H1 (cell line): Measurements from ENCODE around the gene RNF2. TPM values are rescaled to one million over a fixed set of nuclear protein-coding genes. Genes with fewer than 3 reads are reported as not detected.

Source experiments
- ATF3 ChIP-seq: IDR thresholded peaks from 2 replicates; pipeline ENCODE4 v1.6.1; 2011; ENCODE audit warnings: low read depth, mild to moderate bottlenecking, low read length; ENCODE audit not compliant: insufficient read depth
- CHD2 ChIP-seq: IDR thresholded peaks from 2 replicates; pipeline ENCODE4 v1.6.1; 2012; ENCODE audit warnings: low read length, improper control_type of control experiment
- HDAC2 ChIP-seq, 2 experiments: fragments of 300-600 bp in 1 of 2; sonication (generic) in 1 of 2; IDR thresholded peaks; 2 replicates each; pipeline ENCODE4 v1.6.1; 2011 to 2012; ENCODE audit warnings: low read depth in 2 of 2, low read length in 2 of 2, mild to moderate bottlenecking in 2 of 2, moderate library complexity in 2 of 2, borderline replicate concordance in 1 of 2, inconsistent platforms in 1 of 2
- JUN ChIP-seq: IDR thresholded peaks from 2 replicates; pipeline ENCODE4 v1.6.1; 2011; ENCODE audit warnings: low read depth, mild to moderate bottlenecking, improper control_type of control experiment, low read length
- PHF8 ChIP-seq: fragments of 200-600 bp; sonication (generic); conservative IDR thresholded peaks from 2 replicates; pipeline ENCODE4 v1.7.1; 2012; ENCODE audit warnings: low read depth, mild to moderate bottlenecking, inconsistent platforms, low read length, moderate library complexity
- RXRA ChIP-seq: IDR thresholded peaks from 2 replicates; pipeline ENCODE4 v1.6.1; 2011; ENCODE audit warnings: low read depth, mild to moderate bottlenecking, low read length, moderate library complexity; ENCODE audit not compliant: insufficient read depth
- SUZ12 ChIP-seq: fragments of 200-600 bp; sonication (generic); IDR thresholded peaks from 2 replicates; pipeline ENCODE4 v1.6.1; 2012; ENCODE audit warnings: mild to moderate bottlenecking, inconsistent platforms, low read length, moderate library complexity, mixed read lengths
- TAF7 ChIP-seq: optimal IDR thresholded peaks from 2 replicates; pipeline ENCODE3; 2011; ENCODE audit warnings: low read depth, mild to moderate bottlenecking, inconsistent platforms, low read length, moderate library complexity, borderline replicate concordance
- polyA plus RNA-seq, 7 experiments: library from polyadenylated mRNA; depleted of rRNA in 3 of 7; stranded (reverse) in 5 of 7; unstranded in 2 of 7; fragments of >200 nt in 5 of 7; fragments of 200-250 nt in 2 of 7; gene quantifications; 1 replicate in 5 of 7; 2 replicates in 1 of 7; 4 replicates in 1 of 7; pipeline versions ENCODE4 v1.2.1 to v1.2.3, GENCODE V29; 2011 to 2013; ENCODE audit warnings: missing spikeins in 2 of 7, mixed read lengths in 2 of 7
- total RNA-seq: library from RNA; stranded (reverse); fragmentation: NEBNext Ultra II Directional; extraction: Animal tissue kit (Norgen Biotek cat#: 25700); gene quantifications from 2 replicates; pipeline ENCODE4 v1.2.1, GENCODE V29; 2021

RNF2 gene
- total and polyA plus RNA-seq, 2 of the 8 experiments (the other 6 are each of a cell fraction or from before 2014, with no cell fraction given): 28.9 to 58.9 TPM

DNA sequence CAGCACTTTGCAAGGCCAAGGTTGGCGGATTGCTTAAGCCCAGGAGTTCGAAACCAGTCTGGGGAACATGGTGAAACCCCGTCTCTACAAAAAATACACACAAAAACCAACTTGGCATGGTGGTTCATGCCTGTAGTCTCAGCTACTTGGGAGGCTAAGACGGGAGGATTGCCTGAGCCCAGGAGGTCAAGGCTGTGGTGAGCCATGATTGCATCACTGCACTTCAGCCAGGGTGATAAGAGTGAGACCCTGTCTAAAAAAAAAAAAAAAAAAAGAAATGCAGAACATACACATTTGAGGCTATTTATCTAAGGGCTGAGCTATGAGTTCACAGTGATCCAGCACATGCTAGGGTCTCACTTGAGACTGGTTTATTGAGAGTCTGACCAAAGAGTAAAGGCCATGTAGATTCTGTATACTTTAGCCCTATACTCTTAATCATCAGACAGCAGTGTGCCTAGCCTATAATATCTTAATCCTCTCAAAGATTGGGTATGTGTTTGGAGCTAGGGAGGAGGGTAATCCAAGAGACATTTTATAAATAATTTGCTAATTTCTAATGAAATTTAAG is 23.9 kb downstream of the RNF2 start (continued):
- TF ChIP-seq RXRA (no peak), SUZ12 (no peak), HDAC2 (IDR thresholded peaks at IDR 0.05; ENCODE audit: borderline replicate concordance in 1 of 2, low read depth in 2 of 2, low read length in 2 of 2) (no peak), TAF7 (no peak), ATF3 (0 out of 2 replicates have a peak, but pooled peaks have one; percentile 3), PHF8 (no peak), CHD2 (no peak), JUN (no peak)
